HG02884 (cell line): ENCODE data around the gene ARRB1.
"Not testable (repeated sequence)": the region's sequence is repeated elsewhere in the genome, so short reads cannot be mapped to it uniquely, and the experiment has no call there.

Experiments used
- ATAC-seq: cut with Tn5 transposase; IDR thresholded peaks from one replicate; pipeline ENCODE4 v1.9.1; 2021; ENCODE audit warnings: mild to moderate bottlenecking, moderate library complexity; ENCODE audit not compliant: unreplicated experiment

Gene ARRB1

GRCh38 chr11:75371949-75372876 lies 20.8 kb upstream of the ARRB1 start:
- ATAC-seq: no peak

DNA sequence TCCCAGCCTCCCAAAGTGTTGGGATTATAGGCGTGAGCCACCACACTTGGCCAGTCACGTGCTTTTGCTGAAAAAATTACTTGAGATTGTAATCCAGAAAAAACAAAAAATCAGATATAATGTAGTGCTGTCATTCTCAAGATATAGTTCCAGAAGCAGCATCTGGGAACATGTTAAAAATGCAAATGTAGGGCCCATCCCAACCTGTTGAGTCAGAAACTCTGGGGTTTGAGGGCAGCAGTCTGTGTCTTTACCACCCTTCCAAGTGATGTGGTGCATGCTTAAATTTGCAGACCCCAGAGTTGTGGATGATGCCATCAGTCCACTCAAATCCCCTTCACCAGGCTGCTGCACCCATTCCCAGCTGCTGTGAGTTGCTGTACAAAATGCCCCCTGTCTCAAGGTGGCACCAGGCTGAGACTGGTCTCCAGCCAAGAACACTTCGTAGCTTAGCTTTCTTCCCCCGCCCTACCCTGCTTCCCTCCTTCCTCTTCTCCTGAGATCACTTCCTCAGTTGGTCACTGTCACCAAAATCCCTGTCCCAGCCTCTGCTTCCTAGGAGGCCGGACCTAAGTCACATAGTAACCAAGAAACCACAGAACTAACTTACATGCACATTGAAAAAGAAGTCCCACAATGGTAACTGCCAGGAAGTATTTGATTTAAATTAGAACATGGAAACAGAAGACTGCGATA lies 18.2 kb upstream of the ARRB1 start:
- no peak for ATAC-seq

- not testable (repeated sequence) for ATAC-seq
Observed at GRCh38 chr11:75366826-75367225, 15.4 kb upstream of the ARRB1 start.

- no peak for ATAC-seq
Observed at GRCh38 chr11:75365711-75366181, 14.3 kb upstream of the ARRB1 start.

- not testable (repeated sequence) for ATAC-seq
Observed at GRCh38 chr11:75362285-75362684, 10.8 kb upstream of the ARRB1 start.

DNA sequence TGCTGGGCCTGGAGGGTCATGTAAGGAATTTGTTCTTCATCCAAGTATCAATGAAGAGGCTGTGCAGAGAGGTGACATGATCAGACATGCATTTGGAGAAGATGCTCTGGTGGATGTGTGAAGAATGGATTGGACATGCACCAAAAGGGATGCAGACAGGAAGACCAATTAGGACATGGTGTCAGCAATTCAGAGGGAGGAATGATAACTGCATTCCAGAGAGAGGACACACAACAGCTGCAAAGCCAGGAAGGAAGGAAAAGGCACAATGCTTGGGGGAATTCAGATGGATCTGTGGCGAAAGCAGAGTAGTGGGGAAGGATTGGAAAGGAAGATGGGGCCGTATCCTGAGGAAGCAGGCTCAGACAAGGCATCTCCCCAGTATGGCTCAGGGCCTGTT lies 5.2 kb upstream of the ARRB1 start:
- ATAC-seq: no peak

DNA sequence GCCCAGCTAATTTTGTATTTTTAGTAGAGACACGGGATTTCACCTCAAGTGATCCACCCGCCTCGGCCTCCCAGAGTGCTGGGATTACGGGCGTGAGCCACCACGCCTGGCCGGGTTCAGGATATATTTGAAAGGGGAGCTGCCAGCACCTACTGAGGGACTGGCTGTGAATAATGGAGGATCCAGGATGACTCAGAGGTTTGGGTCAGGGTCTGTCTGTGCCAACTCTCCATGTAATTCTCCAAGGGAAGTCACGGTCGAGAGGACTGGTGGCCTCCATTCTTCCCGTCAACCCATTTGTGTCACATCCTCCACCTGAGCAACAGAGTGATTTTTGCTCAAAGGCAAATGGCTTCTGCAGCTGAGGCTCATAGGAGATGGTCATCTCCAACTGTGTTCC lies 3.6 kb upstream of the ARRB1 start:
- no peak for ATAC-seq

GRCh38 chr11:75352588-75353206 lies 1.2 kb upstream of the ARRB1 start:
- no peak for ATAC-seq

DNA sequence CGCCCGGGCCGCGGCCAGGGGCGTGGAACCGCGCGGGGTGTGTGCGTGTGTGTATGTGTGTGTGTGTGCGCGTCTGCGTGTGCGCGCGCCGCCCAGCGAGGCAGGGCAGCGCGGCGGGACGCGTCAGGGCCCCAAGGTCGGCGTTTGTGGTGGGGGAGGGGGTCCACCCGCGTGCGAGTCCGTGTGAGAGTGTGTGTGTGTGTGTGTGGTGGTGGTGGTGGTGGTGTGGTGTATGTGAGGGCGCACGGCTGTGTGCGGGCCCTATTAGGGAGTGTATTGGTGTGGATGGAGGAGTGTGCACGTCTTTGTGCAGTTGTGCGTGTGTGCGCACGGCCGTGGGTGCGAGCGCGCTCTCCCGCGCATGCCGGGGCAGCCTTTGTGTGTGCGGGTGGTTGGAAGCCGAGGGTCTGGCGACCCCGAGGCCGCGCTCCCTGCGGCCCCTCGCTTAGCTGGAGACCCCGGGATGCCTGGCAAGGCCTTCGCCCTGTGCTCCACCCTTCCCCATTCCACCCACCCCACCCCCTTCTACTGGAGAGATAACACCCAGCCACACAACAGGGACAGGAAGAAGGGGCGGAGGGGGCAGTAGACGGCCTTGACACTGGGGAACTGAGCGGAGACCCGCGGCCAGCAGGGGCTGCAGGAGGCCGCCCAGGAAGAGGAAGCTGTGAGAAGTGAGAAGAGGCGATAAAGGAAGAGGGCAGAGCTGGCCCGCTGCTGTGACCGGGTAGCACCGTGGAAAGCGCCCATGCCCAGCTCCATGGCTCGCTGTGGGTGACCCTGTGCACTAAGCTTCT lies 528 bp upstream of the ARRB1 start:
- no peak for ATAC-seq

GRCh38 chr11:75350743-75351540 lies 519 bp downstream of the ARRB1 start:
- ATAC-seq: no peak

- ATAC-seq: no peak
Observed at GRCh38 chr11:75350122-75350742, 1.2 kb downstream of the ARRB1 start.

DNA sequence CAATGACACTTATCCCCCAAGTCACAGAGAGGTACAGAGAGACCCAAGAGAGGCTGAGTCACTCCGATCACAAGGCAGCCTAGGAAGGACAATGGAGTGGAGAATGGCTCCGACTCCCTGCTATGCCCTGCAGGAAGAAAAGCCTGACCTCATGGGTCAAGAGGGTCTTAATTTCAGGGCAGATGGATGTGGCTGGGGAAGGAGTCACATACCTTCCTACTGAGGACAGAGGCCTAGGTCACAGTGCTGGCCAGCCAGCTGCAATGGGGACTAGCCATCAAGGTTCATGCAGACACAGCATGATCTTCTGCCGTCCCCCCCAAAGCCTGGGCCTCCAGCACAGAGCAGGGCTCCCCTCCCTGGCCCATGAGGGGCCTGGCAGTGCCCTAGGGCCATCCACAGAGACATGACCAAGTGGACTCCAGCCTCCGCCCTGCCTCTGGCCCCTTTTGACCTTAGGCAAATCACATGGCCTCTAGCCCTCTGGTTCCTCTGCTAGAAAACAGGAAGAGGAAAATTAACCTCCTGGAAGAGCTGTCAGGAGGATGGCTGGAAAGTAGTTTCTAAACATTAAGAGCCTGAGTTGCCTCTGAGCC lies 1.8 kb downstream of the ARRB1 start:
- ATAC-seq: no peak

DNA sequence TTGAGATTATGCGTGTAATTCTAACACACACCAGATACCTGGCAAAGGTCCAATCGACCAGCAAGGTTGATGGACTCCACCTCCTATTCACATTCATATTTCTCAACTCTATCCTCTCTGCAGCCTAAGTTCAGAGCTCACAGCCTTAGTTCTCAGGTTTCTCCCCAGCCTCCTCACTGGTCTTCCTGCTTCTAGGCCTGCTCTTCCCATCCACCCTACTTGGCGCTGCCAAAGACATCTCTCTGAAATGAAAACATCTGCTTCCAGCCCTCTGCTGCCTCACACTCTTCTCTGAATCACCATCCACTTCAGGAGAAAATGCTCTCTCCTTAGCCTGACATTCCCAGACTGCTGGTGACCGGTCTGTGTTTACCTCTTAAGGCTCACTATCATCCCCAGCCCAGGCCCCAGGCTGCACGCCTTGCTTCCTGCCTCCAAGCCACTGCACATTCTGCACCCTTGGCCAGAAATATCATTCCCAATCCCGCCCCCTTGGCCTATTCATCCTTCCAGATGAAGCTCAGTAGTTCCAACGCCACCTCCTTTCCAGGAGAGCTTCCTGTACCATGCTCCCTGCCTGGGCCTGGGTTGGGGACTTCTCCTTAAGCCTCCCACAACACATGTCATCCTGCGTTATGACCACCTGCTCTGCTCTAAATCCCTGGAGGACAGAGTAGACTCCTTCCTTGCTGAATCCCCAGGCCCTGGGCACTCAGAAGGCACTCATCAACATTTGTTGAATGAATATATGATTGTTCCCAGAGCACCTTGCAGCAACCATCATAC lies 3.5 kb downstream of the ARRB1 start:
- no peak for ATAC-seq

DNA sequence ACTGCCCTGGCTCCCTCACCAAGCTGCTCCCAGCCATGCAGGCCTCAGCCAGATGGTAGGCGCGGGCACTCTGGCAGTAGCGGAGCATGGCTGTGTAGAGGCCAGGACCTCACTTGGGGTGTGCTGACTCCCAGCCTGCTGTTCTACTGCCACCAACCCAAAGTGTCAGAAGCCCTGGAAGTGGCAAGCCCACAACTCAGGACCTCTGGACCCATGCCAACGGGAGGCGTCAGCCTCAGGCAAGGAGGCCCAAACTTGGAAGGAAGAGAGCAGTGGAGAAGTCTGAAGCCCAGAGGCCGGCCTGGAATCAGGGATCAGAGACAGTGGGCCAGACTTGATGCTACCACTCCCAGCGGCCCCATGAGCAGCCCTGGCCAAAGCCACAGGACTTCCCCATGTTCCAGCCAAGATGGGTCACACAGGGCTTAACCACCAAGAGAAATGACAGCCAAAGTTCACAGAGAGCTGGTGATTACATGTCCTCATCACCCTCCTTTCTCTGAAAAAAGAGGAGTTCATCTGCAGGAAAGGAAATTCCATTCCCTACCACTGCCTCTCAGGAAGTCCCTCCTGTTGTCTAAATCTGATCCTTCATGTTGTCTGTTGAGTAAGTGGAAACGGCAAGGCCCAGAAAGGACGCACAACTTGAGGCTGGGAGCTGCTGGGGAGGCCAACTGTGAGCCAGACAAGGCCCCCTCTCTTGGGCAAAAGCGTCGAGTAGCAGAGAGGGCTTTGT lies 4.4 kb downstream of the ARRB1 start:
- no peak for ATAC-seq

- no peak for ATAC-seq
Observed at GRCh38 chr11:75346296-75346695, 5.2 kb downstream of the ARRB1 start.

- ATAC-seq: peak; percentile 60
Observed at GRCh38 chr11:75345455-75346160, 5.9 kb downstream of the ARRB1 start.
